Measurements from ENCODE around the gene PHOSPHO1.
"Not testable (repeated sequence)": the region's sequence is repeated elsewhere in the genome, so short reads cannot be mapped to it uniquely, and the experiment has no call there.

The PHOSPHO1 gene

DNA sequence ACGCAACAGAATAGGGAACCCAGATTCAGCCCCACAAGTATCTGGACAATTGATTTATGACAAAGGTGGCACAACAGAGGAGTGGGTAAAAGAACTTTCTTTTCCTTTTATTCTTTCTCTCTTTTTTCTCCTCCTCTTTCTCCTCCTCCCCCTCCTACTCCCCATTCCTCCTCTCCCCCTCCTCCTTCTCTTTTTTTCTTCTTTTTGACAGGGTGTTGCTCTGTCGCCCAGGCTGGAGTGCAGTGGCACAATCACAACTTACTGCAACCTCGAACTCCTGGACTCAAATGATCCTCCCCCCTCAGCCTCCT lies 36.3 kb downstream of the PHOSPHO1 start:
- peak overlapping the region; percentile 95 for H3K27ac ChIP-seq
- TF ChIP-seq CTCF (conservative IDR thresholded peaks at IDR 0.05), result no peak

GRCh38 chr17:49193513-49194296 lies 36.9 kb downstream of the PHOSPHO1 start:
- H3K27ac ChIP-seq, result peak overlapping the region; percentile 95
- no peak for TF ChIP-seq CTCF (conservative IDR thresholded peaks at IDR 0.05)

- H3K27ac ChIP-seq, result peak overlapping the region; percentile 95
- peak; percentile 53 for TF ChIP-seq CTCF (conservative IDR thresholded peaks at IDR 0.05)
These were observed 38.5 kb downstream of the PHOSPHO1 start for GRCh38 chr17:49191917-49192741.

- no peak for TF ChIP-seq CTCF (conservative IDR thresholded peaks at IDR 0.05)
- H3K27ac ChIP-seq, result peak overlapping the region; percentile 95
These were observed 39.1 kb downstream of the PHOSPHO1 start for GRCh38 chr17:49191409-49191916.

DNA sequence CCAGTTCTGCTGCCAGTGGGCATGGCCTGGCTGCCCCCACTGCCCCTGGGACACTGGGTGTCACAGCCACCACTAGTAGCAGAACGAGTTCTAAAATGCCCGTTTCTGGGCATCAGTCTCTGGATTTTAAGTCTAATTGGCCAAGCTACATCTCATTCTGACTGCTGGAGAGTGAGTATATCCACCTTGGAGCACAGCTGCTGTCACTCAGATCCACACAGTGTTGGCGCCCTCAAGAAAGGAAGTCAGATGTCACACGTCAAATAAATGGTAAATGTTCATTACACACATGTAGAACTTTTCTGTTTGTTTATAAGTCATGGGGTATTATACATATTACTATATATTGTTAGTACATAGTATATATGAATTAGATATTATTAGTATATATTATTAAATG lies 39.7 kb downstream of the PHOSPHO1 start:
- H3K27ac ChIP-seq, result peak overlapping the region; percentile 95; the same call in 1 of the 2 replicates
- no peak for TF ChIP-seq CTCF (conservative IDR thresholded peaks at IDR 0.05)

DNA sequence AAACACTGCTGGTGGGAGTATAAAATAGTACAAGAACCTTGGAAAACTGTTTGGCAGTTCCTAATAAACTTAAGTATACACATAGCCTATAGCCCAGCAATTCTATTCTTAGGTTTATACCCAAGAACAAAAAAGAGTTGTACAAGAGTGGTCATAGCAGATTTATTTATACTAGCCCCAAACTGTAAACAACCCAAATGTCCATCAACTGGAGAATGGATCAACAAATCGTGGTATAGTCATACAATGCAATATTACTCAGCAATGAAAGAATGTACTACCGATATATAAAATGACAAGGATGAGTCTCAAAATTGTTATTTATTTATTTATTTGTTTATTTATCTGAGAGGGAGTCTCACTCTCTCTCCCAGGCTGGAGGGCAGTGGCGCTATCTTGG lies 43.3 kb downstream of the PHOSPHO1 start:
- H3K27ac ChIP-seq, result no peak overlapping the region
- no peak for TF ChIP-seq CTCF (conservative IDR thresholded peaks at IDR 0.05)

GRCh38 chr17:49185381-49185780 lies 45.2 kb downstream of the PHOSPHO1 start:
- not testable (repeated sequence) for H3K27ac ChIP-seq

DNA sequence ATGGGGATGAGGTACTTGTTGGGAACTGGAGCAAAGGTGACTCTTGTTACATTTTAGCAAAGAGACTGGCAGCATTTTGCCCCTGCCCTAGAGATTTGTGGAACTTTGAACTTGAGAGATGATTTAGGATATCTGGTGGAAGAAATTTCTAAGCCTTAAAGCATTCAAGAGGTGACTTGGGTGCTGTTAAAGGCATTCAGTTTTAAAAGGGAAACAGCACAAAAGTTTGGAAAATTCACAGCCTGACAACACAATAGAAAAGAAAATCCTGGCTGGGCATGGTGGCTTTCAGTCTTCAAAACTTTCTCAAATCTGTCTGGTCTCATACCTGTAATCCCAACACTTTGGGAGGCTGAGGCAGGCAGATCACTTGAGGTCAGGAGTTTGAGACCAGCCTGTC lies 46.1 kb downstream of the PHOSPHO1 start:
- not testable (repeated sequence) for H3K27ac ChIP-seq
